Right lobe of liver (tissue), 6 donors: Measurements from ENCODE around the gene RBM45. TPM values are rescaled to one million over a fixed set of nuclear protein-coding genes. Genes with fewer than 3 reads are reported as not detected.

Source experiments
- ATAC-seq, 4 donors: fragments of 200-7000 bp; cut with Tn5 transposase; one replicate each; pipeline ENCODE4 v1.9.1; 2020; ENCODE audit warnings: mild to moderate bottlenecking in 4 of 4, moderate library complexity in 4 of 4
- DNase-seq, 3 donors: peaks; one replicate each; pipeline ENCODE4 v3.0.0-alpha.2; 2020
- H3K27ac ChIP-seq, 3 donors: fragments of 200-600 bp; one replicate each; pipeline ENCODE4 v1.8.0; 2022
- H3K27me3 ChIP-seq, 2 donors: fragments of 200-600 bp; one replicate each; pipeline ENCODE4 v1.8.0; 2022
- H3K36me3 ChIP-seq, 4 donors: fragments of 200-600 bp; sonication (generic) in 1 of 4; one replicate each; pipeline versions ENCODE4 v1.5.1 to v1.8.0; 2017 to 2022; ENCODE audit warnings: control low read depth in 1 of 4
- H3K4me1 ChIP-seq, 4 donors: fragments of 200-600 bp; sonication (generic) in 1 of 4; one replicate each; pipeline versions ENCODE4 v1.5.1 to v1.8.0; 2017 to 2022; ENCODE audit warnings: control low read depth in 1 of 4
- H3K4me3 ChIP-seq, 3 donors: fragments of 200-600 bp; one replicate each; pipeline ENCODE4 v1.8.0; 2022
- H3K9me3 ChIP-seq, 4 donors: fragments of 200-600 bp; sonication (generic) in 1 of 4; one replicate each; pipeline versions ENCODE4 v1.5.1 to v1.8.0; 2017 to 2022; ENCODE audit warnings: control low read depth in 1 of 4
- POLR2A ChIP-seq: fragments of 450-650 bp; IDR thresholded peaks from one replicate; pipeline ENCODE4 v1.6.1; 2017; ENCODE audit warnings: antibody characterized with exemption, mild to moderate bottlenecking
- WGBS: methylation state at CpG from one replicate; pipeline ENCODE4 v1.1.6; 2018; ENCODE audit warnings: low coverage, low lambda C conversion rate; ENCODE audit not compliant: insufficient coverage; ENCODE audit errors: missing lambda C conversion rate; 5-methylcytosine and 5-hydroxymethylcytosine counted together
- intact Hi-C, 2 donors: fragments of 100-400 bp; cut with DNase I; formaldehyde crosslinking; loops; one replicate each; pipeline versions ENCODE4 v1.11.2 to v1.14.1; 2022
- total RNA-seq, 6 experiments: library from RNA; depleted of rRNA in 2 of 6; stranded (reverse); fragments of >200 nt in 2 of 6; fragmentation: NEBNext Ultra II Directional in 3 of 6; extraction: Animal tissue kit (Norgen Biotek cat#: 25700) in 3 of 6; gene quantifications; one replicate each; pipeline versions ENCODE4 v1.1.0 to v1.2.4, GENCODE V29; 2016 to 2023
- TF ChIP-seq, protein P1 (sequence below), 4 donors: fragments of 200-600 bp in 3 of 4; fragments of 450-650 bp in 1 of 4; IDR thresholded peaks; one replicate each; pipeline versions ENCODE4 v1.5.1 to v1.8.0; 2016 to 2022; ENCODE audit warnings: antibody characterized with exemption in 4 of 4, mild to moderate bottlenecking in 2 of 4
- donor health status: DM: no; HTN: yes; CAD: no.
- donor health status: DM: no; HTN: no; CAD: no.
- donor health status: DM: no; HTN: no; CAD: no.
- donor health status: DM: no; HTN: yes; CAD: no.
- donor health status: DM: no; HTN: yes; CAD: no.

RBM45 gene
- total RNA-seq, 6 experiments from 2014 or later, result 5.1 to 7.4 (median 5.6) TPM

DNA sequence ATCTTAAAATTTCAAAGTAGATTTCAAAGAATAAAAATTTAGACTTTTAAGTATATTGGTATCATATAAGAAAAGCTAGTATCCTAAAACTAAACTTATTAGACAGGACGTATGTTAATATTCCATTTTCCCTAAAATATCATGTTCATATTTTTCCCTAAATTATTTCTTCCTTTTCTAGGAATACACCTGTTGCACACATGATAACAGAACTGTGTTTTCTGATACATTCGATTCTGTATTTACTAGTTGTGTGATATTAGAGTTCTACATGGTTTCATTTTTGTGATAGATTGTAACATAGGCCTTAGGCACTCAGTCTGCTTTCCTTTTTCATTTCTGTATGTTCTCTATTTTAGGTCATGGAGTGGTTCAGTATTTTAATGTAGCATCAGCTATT is 10.9 kb downstream of the RBM45 start:
- H3K36me3 ChIP-seq, result peaks cover 0 to 43% (median 13%) of the 10 kb centered on the region in 4 donors
- H3K9me3 ChIP-seq, result no peaks in the 10 kb centered on the region
- no peak for TF ChIP-seq POLR2A
- H3K4me3 ChIP-seq, result no peak overlapping the region
- intact Hi-C loops, result no loop called here
- H3K4me1 ChIP-seq, result no peaks in the 10 kb centered on the region
- DNase-seq (no peak), ATAC-seq (no peak)
- H3K27ac ChIP-seq, result no peak overlapping the region
- WGBS, result 81% methylated on average over 2 of the region's 2 CpGs
- H3K27me3 ChIP-seq, result no peaks in the 10 kb centered on the region

DNA sequence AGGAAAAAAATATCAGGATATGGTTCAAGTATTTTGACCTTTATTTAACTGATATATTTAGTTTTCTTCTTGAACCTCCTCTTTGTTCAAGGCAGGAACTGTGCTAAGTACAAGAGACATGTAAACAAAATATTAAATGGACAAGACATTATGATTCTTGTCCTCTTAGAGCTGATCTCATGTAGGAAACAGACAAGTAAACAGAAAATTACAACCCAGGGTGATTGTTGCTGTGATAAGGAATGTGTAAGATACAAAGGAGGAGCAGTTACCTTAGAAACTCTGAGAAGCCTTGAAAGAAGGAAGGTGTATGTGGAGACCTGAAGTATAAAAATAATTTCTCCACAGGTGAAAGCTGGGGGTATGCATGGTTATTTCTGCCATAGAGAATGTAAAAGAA is 12.9 kb downstream of the RBM45 start:
- no peak overlapping the region for H3K27ac ChIP-seq
- H3K4me3 ChIP-seq, result no peak overlapping the region

DNA sequence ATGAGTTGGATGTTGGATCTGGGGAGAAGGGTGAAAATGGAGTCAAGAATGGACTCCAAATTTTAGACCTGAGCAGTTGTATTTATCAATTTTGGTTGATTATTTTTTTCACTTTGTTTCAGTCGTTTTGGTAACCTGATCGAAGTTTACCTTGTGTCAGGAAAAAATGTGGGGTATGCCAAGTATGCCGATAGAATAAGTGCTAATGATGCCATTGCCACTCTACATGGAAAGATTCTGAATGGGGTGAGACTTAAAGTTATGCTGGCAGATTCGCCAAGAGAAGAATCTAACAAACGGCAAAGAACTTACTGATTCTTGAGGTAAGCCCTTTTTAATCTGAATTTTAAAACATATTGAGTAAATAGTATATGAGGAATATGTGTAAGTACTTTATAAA is 13.6 kb downstream of the RBM45 start:
- no peak overlapping the region for H3K4me3 ChIP-seq
- no peaks in the 10 kb centered on the region for H3K27me3 ChIP-seq
- no peak for TF ChIP-seq POLR2A
- TF ChIP-seq, protein P1, sequence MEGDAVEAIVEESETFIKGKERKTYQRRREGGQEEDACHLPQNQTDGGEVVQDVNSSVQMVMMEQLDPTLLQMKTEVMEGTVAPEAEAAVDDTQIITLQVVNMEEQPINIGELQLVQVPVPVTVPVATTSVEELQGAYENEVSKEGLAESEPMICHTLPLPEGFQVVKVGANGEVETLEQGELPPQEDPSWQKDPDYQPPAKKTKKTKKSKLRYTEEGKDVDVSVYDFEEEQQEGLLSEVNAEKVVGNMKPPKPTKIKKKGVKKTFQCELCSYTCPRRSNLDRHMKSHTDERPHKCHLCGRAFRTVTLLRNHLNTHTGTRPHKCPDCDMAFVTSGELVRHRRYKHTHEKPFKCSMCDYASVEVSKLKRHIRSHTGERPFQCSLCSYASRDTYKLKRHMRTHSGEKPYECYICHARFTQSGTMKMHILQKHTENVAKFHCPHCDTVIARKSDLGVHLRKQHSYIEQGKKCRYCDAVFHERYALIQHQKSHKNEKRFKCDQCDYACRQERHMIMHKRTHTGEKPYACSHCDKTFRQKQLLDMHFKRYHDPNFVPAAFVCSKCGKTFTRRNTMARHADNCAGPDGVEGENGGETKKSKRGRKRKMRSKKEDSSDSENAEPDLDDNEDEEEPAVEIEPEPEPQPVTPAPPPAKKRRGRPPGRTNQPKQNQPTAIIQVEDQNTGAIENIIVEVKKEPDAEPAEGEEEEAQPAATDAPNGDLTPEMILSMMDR (IDR thresholded peaks at IDR 0.05), result no peak
- 68% methylated on average over 5 of the region's 5 CpGs for WGBS
- intact Hi-C loops, result no loop called here
- no peak for DNase-seq
- no peaks in the 10 kb centered on the region for H3K4me1 ChIP-seq
- no peak for ATAC-seq
- H3K36me3 ChIP-seq, result peaks cover 0 to 52% (median 12%) of the 10 kb centered on the region in 4 donors
- no peaks in the 10 kb centered on the region for H3K9me3 ChIP-seq
- no peak overlapping the region for H3K27ac ChIP-seq

More for the DNA sequence above, 12.9 kb downstream of the RBM45 start:
- Histone ChIP-seq H3K27me3 (no peaks in the 10 kb centered on the region), H3K36me3 (peaks cover 0 to 52% (median 14%) of the 10 kb centered on the region in 4 donors), H3K9me3 (no peaks in the 10 kb centered on the region), H3K4me1 (no peaks in the 10 kb centered on the region)
- intact Hi-C loops, result no loop called here
- DNase-seq, result no peak
- TF ChIP-seq POLR2A, result no peak
- TF ChIP-seq, protein P1 (IDR thresholded peaks at IDR 0.05), result no peak
- no peak for ATAC-seq

DNA sequence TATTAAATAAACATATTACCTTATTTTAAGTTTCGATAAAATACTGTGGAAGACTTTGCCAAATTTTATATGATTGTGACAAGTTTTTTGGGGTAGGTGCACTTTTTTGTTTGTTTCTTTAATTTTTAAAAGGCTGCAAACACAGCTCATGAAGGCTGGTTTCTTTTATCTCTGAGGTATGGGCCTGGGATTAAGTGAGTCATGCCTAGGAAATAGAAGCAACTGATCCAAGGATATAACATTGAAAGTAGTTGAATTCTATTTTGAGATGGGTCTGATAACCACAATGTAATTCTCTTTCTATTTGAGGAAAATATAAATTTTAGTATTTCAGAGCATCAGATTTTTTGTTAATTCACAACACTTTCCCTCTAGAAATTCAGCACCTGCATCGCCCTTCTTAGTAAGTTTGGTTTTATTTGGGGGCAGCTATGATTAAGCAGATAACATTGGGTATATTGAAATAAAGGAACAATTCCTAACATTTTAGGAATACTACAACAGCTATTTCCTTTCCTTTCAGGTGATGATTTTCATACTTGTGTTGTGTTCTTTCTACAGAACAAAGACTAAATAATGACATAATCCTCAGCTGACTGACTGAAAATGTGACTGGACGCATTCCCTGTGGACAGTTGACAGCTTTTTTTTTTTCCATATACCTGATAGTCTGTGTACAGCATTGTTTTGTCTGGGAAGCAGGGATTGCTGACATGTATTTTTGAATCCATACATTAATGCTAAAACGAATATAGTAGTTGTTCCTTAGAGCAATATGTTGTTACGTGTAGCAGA is 16.8 kb downstream of the RBM45 start:
- peaks cover 0 to 36% (median 6%) of the 10 kb centered on the region in 4 donors for H3K36me3 ChIP-seq
- intact Hi-C loops, result no loop called here
- 94% methylated on average over 5 of the region's 5 CpGs for WGBS

More for the DNA sequence above, 16.8 kb downstream of the RBM45 start:
- no peaks in the 10 kb centered on the region for H3K9me3 ChIP-seq
- TF ChIP-seq, protein P1 (IDR thresholded peaks at IDR 0.05), result no peak
- no peak for TF ChIP-seq POLR2A
- ATAC-seq, result no peak
- no peak overlapping the region for H3K27ac ChIP-seq
- H3K27me3 ChIP-seq, result no peaks in the 10 kb centered on the region
- no peaks in the 10 kb centered on the region for H3K4me1 ChIP-seq
- H3K4me3 ChIP-seq, result no peak overlapping the region
- DNase-seq, result no peak
